ENCODE measurements around the gene PNLIPRP1.

DNA sequence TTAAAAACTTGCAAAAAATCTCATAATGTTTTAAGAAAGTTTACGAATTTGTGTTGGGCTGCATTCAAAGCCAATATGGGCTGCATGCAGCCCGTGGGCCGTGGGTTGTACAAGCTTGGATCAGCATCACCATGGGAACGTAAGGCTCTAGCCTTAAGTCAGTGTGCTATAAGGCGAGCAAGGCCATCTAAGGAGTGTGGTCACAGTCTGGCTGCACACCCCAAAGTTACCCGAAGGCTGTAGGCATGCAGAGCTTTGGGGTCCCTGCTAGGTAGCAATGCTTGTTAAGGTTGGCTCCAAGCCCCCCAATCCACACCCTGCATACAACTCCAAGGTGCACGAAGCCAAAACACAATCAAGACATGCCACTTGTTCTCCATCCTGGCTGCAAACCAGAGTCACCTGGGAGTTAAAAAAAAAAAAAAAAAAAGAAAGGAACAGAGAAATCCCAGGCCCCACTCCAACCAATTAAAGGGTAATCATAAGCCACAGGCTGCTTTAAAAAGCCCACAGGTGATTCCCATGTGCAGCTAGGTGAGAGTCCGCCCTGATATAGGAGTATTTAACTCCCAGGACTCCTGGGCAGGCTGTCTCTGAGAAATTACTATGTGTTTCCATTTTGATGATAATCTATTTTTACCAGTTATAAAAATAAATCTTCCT lies 21.5 kb downstream of the PNLIPRP1 start:
- no peak for TF ChIP-seq CTCF (IDR thresholded peaks at IDR 0.05)
- no peak for TF ChIP-seq POLR2A (IDR thresholded peaks at IDR 0.05)
